Central memory CD8-positive, alpha-beta T cell (primary cell): ENCODE data around the gene PRRT1.
A peak's percentile ranks its signal among the peaks of the same experiment; 100 is the strongest.

Experiments used
- ATAC-seq: fragments of 150-1000 bp; cut with Tn5 transposase; replicated peaks from 2 replicates; pipeline ENCODE4 v1.10.0; 2022; ENCODE audit warnings: mild to moderate bottlenecking, moderate FRiP score, moderate number of reproducible peaks; ENCODE audit not compliant: poor library complexity, severe bottlenecking; ENCODE audit errors: extremely low read depth
- DNase-seq, 2 donors: peaks; one replicate each; pipeline ENCODE4 v3.0.0; 2021; ENCODE audit warnings: low spot score in 2 of 2
- H3K27ac Mint-ChIP-seq: one replicate; pipeline ENCODE4 v1.8.0; 2022; ENCODE audit warnings: low read depth, mild to moderate bottlenecking, moderate library complexity, mixed read lengths
- H3K27me3 Mint-ChIP-seq: one replicate; pipeline ENCODE4 v1.8.0; 2022; ENCODE audit warnings: mixed read lengths
- H3K36me3 Mint-ChIP-seq: one replicate; pipeline ENCODE4 v1.8.0; 2022; ENCODE audit warnings: mild to moderate bottlenecking, moderate library complexity, mixed read lengths; ENCODE audit not compliant: insufficient read depth
- H3K4me1 Mint-ChIP-seq: one replicate; pipeline ENCODE4 v1.8.0; 2022; ENCODE audit warnings: mixed read lengths
- H3K4me3 Mint-ChIP-seq: one replicate; pipeline ENCODE4 v1.8.0; 2022; ENCODE audit warnings: mild to moderate bottlenecking, moderate library complexity, mixed read lengths
- H3K9me3 Mint-ChIP-seq: one replicate; pipeline ENCODE4 v1.8.0; 2022; ENCODE audit warnings: mixed read lengths

The PRRT1 gene

DNA sequence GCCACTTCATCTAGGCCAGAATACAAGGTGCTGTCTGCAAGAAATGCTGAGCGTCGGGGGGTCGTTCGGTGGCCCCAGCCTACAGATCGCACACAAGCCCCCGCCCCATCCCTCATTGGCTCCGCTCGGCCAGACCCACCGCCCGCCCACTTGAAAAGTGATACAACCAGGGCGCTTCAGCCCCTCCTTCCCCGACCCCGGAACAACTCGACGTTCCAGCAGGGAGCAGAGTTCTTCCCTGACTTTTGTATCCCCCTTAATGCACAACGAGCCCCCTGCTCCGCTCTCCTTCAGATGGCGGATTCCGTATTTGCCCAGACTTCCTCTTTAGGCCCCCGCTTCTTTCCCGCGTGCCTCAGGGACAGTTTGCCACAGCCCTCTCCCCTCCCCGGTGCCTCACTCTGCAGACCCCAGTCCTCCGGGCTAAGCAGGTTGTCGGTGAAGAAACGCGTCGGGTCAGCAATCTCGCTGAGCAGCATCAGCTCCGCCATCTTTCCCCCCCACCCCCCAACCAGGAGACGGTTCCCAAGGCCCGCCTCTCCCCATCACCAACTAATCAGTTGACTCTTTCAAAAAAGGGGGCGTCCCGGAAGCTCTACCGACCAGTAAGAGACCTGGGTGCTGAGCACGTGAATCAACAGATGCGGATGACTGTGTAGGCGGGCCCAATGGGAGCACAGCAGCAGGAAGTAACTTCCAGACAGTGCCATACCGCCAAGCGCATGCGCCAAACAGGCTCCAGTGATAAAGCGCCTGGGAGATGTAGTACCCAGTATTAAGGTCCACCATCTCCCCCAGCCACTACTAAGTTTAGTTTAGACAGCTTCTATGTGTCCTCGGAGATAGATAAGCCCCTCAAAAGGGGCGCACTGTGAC lies 23.8 kb downstream of the PRRT1 start, which contains the start of gene ATF6B:
Gene ATF6B (minus strand): TSS at position 530 of the 876 bp plus-strand sequence. CDS start 39 bp downstream, at position 491.
- H3K4me3 Mint-ChIP-seq: peak within 1 kb of the TSS; percentile 99
- peaks cover 30% of the 10 kb centered on the region for H3K36me3 Mint-ChIP-seq
- peak within 1 kb of the TSS; percentile 94 for H3K27ac Mint-ChIP-seq
- H3K27me3 Mint-ChIP-seq: no peaks in the 10 kb centered on the region
- ATAC-seq (peak; percentile 99), DNase-seq (peak; percentile 85 to 96)
- peaks cover 56% of the 10 kb centered on the region for H3K4me1 Mint-ChIP-seq
- H3K9me3 Mint-ChIP-seq: no peaks in the 10 kb centered on the region

- Mint-ChIP-seq H3K27ac (peak overlapping the region; percentile 94), H3K4me1 (peaks cover 56% of the 10 kb centered on the region), H3K4me3 (peak overlapping the region; percentile 99), H3K27me3 (no peaks in the 10 kb centered on the region), H3K36me3 (peaks cover 36% of the 10 kb centered on the region), H3K9me3 (no peaks in the 10 kb centered on the region)
- no peak for ATAC-seq
- DNase-seq: no peak
These were observed 24.4 kb downstream of the PRRT1 start for GRCh38 chr6:32127409-32127716.

DNA sequence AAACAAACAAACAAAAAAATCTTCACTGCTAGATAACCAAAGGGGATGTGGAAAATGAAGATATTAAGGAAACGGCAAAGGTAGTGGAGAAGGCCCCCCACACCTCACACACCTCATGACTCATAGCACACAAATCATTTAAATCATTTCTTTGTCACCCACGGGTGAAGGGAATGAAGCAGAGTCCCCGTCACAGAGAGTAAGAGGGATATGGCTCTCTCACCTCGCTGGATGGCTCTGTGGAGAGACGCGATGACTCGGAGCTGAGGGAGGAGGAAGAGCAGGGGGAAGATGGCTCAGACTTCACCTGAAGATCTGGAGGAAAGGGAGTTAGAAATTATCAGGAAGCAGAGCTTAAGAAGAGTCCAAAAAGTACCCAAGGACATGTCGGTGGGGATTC lies 24.9 kb downstream of the PRRT1 start:
- no peaks in the 10 kb centered on the region for H3K27me3 Mint-ChIP-seq
- DNase-seq (no peak), ATAC-seq (no peak)
- peaks cover 40% of the 10 kb centered on the region for H3K36me3 Mint-ChIP-seq
- H3K4me1 Mint-ChIP-seq: peaks cover 56% of the 10 kb centered on the region
- peak overlapping the region; percentile 94 for H3K27ac Mint-ChIP-seq
- no peaks in the 10 kb centered on the region for H3K9me3 Mint-ChIP-seq
- peak overlapping the region; percentile 99 for H3K4me3 Mint-ChIP-seq

- Mint-ChIP-seq H3K36me3 (peaks cover 66% of the 10 kb centered on the region), H3K27ac (no peak overlapping the region), H3K27me3 (no peaks in the 10 kb centered on the region), H3K9me3 (no peaks in the 10 kb centered on the region), H3K4me1 (peaks cover 50% of the 10 kb centered on the region), H3K4me3 (no peak overlapping the region)
- DNase-seq (no peak), ATAC-seq (no peak)
These were observed 28.1 kb downstream of the PRRT1 start for GRCh38 chr6:32123681-32124080.

- Mint-ChIP-seq H3K9me3 (no peaks in the 10 kb centered on the region), H3K27ac (no peak overlapping the region), H3K4me3 (no peak overlapping the region), H3K4me1 (peaks cover 24% of the 10 kb centered on the region), H3K36me3 (peaks cover 64% of the 10 kb centered on the region), H3K27me3 (no peaks in the 10 kb centered on the region)
- DNase-seq (no peak), ATAC-seq (no peak)
These were observed 31.1 kb downstream of the PRRT1 start for GRCh38 chr6:32120573-32121059.

DNA sequence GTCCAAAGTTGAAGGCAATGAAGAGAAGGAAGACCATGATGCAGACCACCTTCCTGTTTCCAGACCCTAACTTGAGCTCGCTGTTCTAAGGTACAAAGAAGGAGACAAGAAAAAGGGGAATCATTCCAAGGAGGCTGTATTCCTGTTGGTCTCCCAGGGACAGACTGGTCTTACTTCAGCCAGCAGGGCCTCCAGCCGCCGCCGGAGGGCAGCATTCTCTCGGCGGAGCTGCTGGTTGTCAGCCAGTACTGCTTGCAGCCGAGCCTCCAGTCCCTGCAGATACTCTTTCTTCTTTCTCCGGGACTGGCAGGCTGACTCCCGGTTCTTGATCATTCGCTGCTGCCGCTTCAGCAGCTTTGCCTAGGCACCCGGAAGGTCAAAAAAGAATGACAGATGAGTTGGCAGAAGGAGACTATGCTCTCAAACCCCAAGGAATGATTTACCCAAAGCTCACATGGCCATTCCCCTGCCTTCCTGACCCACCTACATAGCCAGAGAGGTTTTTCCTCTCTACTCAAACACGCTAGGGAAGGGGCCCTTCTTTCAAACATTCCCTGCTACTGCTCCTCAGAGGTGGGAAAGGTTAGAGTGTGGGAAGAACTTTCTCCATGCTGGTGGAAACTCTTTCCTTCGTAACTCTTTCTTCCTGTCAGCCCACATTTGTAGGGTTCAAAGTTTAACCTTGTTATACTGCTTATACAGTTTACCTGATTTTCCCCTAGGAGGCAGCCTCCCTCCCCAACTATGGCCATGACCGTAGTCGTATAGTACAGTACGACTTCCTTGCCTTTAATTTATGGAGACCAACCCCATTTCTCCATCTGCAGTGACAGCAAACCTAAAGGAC lies 32.7 kb downstream of the PRRT1 start:
- peak; percentile 40 to 53 for DNase-seq
- no peaks in the 10 kb centered on the region for H3K9me3 Mint-ChIP-seq
- no peak overlapping the region for H3K4me3 Mint-ChIP-seq
- peak; percentile 65 for ATAC-seq
- H3K27ac Mint-ChIP-seq: peak overlapping the region; percentile 75
- H3K27me3 Mint-ChIP-seq: no peaks in the 10 kb centered on the region
- peaks cover 59% of the 10 kb centered on the region for H3K36me3 Mint-ChIP-seq
- H3K4me1 Mint-ChIP-seq: peaks cover 18% of the 10 kb centered on the region

DNA sequence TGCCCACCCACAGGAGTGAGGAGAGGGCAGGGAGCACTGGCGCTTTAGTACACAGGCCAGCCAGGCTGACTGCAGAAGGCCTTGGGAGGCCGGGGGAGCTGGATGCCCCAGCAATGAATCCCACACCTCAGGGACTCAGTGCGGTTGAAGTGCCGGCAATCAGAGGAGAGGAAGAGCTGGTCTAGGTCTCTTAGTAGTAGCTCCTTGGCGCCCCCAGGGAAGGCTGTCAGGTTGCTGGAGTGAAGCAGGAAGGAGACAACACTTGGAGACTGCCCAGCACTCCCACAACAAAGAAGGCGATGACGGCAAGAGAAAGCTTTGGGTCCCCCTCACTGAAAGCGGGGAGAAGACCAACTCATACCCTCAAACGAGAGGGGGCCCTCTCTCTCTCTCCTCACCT lies 34.3 kb downstream of the PRRT1 start:
- DNase-seq (no peak), ATAC-seq (no peak)
- H3K4me3 Mint-ChIP-seq: no peak overlapping the region
- no peak overlapping the region for H3K27ac Mint-ChIP-seq
- no peaks in the 10 kb centered on the region for H3K27me3 Mint-ChIP-seq
- peaks cover 45% of the 10 kb centered on the region for H3K36me3 Mint-ChIP-seq
- peaks cover 26% of the 10 kb centered on the region for H3K4me1 Mint-ChIP-seq
- no peaks in the 10 kb centered on the region for H3K9me3 Mint-ChIP-seq

DNA sequence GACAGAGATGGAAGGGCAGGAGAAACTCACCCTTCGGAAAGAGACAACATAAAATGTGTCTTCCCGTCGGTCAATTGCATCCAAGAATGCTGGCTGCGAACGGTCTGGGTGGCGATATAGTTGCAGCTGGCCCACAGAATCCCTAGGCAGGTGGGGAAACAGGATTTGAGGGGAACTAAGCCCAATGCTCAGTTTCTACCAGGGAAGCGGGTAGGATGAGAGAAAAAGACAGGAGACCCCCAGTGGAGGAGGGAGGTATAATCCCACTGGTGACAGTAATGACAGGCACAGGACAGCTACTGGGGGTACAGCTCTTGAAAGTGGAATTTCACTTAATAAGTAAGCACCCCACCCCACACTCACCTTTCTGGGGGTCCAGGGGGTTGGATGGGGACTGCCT lies 35.1 kb downstream of the PRRT1 start:
- no peak overlapping the region for H3K27ac Mint-ChIP-seq
- H3K4me1 Mint-ChIP-seq: peaks cover 26% of the 10 kb centered on the region
- ATAC-seq (no peak), DNase-seq (no peak)
- no peaks in the 10 kb centered on the region for H3K9me3 Mint-ChIP-seq
- H3K27me3 Mint-ChIP-seq: no peaks in the 10 kb centered on the region
- H3K36me3 Mint-ChIP-seq: peaks cover 37% of the 10 kb centered on the region
- H3K4me3 Mint-ChIP-seq: no peak overlapping the region

DNA sequence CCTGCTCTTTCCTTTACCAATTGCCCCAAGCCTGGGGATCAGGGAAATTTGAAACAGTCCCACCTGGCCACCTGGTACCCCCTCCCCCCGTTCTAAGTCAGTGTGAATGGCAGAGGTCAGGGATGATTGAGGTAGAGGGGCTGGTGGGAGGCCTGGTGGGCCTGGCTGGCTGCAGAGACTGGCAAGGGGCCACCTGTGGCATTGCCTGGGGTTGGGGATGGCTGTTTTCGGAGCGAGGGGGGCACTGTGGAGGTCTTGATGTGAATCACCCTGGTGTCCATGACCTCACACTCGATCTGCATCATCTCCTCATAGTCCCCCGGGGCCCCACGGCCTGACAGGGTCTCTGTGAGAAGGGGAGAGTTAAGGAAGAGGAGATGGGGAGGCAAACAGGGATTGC lies 36.1 kb downstream of the PRRT1 start:
- H3K27me3 Mint-ChIP-seq: no peaks in the 10 kb centered on the region
- no peak overlapping the region for H3K4me3 Mint-ChIP-seq
- H3K27ac Mint-ChIP-seq: peak overlapping the region; percentile 72
- DNase-seq (no peak), ATAC-seq (no peak)
- peaks cover 30% of the 10 kb centered on the region for H3K36me3 Mint-ChIP-seq
- H3K9me3 Mint-ChIP-seq: no peaks in the 10 kb centered on the region
- H3K4me1 Mint-ChIP-seq: peaks cover 26% of the 10 kb centered on the region

GRCh38 chr6:32114796-32115195 lies 36.9 kb downstream of the PRRT1 start:
- ATAC-seq: no peak
- no peak for DNase-seq
- H3K27me3 Mint-ChIP-seq: no peaks in the 10 kb centered on the region
- H3K4me1 Mint-ChIP-seq: peaks cover 28% of the 10 kb centered on the region
- no peaks in the 10 kb centered on the region for H3K9me3 Mint-ChIP-seq
- H3K36me3 Mint-ChIP-seq: peaks cover 23% of the 10 kb centered on the region
- peak overlapping the region; percentile 72 for H3K27ac Mint-ChIP-seq
- H3K4me3 Mint-ChIP-seq: no peak overlapping the region

GRCh38 chr6:32113386-32114352 lies 38.1 kb downstream of the PRRT1 start:
- H3K4me3 Mint-ChIP-seq: no peak overlapping the region
- DNase-seq (no peak), ATAC-seq (no peak)
- peaks cover 12% of the 10 kb centered on the region for H3K36me3 Mint-ChIP-seq
- peaks cover 6% of the 10 kb centered on the region for H3K27me3 Mint-ChIP-seq
- H3K9me3 Mint-ChIP-seq: no peaks in the 10 kb centered on the region
- peak overlapping the region; percentile 56 for H3K27ac Mint-ChIP-seq
- peaks cover 28% of the 10 kb centered on the region for H3K4me1 Mint-ChIP-seq
